ENCODE measurements around the gene OR6J1. TPM values are rescaled to one million over a fixed set of nuclear protein-coding genes. Genes with fewer than 3 reads are reported as not detected.
"Not testable (repeated sequence)": the region's sequence is repeated elsewhere in the genome, so short reads cannot be mapped to it uniquely, and the experiment has no call there.

Gene OR6J1
- total RNA-seq, 2 experiments from 2014 or later, result not detected

DNA sequence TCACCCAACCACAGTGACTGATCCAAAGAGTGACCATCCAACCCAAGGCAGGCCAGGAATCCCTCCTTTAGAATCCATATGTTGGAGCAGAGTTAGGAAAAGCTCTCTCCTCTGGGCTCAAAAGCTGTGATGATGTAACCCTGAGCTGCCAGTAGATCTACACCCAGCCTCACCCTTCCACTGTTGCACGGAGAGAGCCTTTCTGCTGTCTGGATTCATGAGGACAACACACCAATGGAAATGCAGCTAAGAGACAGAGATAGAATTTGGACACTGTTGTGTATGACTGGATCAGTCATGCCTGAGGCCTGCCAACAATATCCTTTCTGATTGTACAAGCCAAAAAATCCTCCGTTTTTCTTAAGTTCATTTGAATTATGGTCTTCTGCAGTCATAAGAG lies 4.4 kb upstream of the OR6J1 start:
- DNase-seq, result no peak
- Mint-ChIP-seq H3K27me3 (no peaks in the 10 kb centered on the region), H3K27ac (no peak overlapping the region), H3K4me1 (peaks cover 6% of the 10 kb centered on the region), H3K36me3 (ENCODE audit: low read depth) (no peaks in the 10 kb centered on the region), H3K9me3 (no peaks in the 10 kb centered on the region), H3K4me3 (no peak overlapping the region)
- POLR2A ChIA-PET, result no interaction called here
- CTCF ChIA-PET, result interaction anchor here (0.6 to 1.0 kb wide), 2 partner anchors 8 to 78 kb away, joined by 3 to 6 read pairs; no protein-coding TSS in a partner anchor

- H3K4me1 Mint-ChIP-seq, result peaks cover 6% of the 10 kb centered on the region
- ChIA-PET CTCF (interaction anchor here (0.5 to 1.1 kb wide), 3 partner anchors 9 to 90 kb away, joined by 3 to 4 read pairs (median 3); partner anchors contain the start of gene ABHD4), POLR2A (no interaction called here)
- H3K36me3 Mint-ChIP-seq (ENCODE audit: low read depth), result no peaks in the 10 kb centered on the region
- no peaks in the 10 kb centered on the region for H3K27me3 Mint-ChIP-seq
- no peak overlapping the region for H3K4me3 Mint-ChIP-seq
- DNase-seq, result no peak
- H3K27ac Mint-ChIP-seq, result no peak overlapping the region
- H3K9me3 Mint-ChIP-seq, result no peaks in the 10 kb centered on the region
These were observed 2.6 kb upstream of the OR6J1 start for GRCh38 chr14:22646570-22647254.

DNA sequence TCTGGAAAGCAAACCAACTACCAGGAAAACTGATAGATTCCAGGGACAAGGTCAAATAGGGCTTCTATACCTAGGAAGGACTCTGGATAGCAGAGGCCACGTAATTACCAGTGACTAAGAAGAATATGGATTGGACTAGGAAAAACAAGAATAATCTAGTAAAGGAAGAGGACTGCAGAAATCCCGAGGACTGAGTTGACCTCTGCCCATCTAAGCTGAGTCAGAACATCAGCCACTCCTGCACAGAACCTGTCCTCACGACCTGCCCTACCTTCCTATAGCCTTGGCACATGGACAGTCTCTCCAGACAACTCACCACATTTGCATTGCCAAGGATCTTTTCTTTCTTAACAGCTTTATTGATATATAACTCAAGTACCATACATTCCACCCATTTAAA lies 2.3 kb downstream of the OR6J1 start:
- ChIA-PET POLR2A (no interaction called here), CTCF (interaction anchor here (1.1 kb wide), 1 partner anchor 10 kb away, joined by 3 read pairs; no protein-coding TSS in a partner anchor)
- no peaks in the 10 kb centered on the region for H3K36me3 Mint-ChIP-seq (ENCODE audit: low read depth)

GRCh38 chr14:22640192-22640591 lies 4.0 kb downstream of the OR6J1 start:
- no peak for DNase-seq
- Mint-ChIP-seq H3K4me3 (no peak overlapping the region), H3K36me3 (ENCODE audit: low read depth) (no peaks in the 10 kb centered on the region), H3K9me3 (no peaks in the 10 kb centered on the region), H3K4me1 (no peaks in the 10 kb centered on the region), H3K27me3 (peaks cover 2% of the 10 kb centered on the region), H3K27ac (no peak overlapping the region)
- ChIA-PET POLR2A (no interaction called here), CTCF (interaction anchor here (0.6 to 1.0 kb wide), 2 partner anchors 9 to 41 kb away, joined by 3 read pairs; no protein-coding TSS in a partner anchor)

More for the DNA sequence above, 2.3 kb downstream of the OR6J1 start:
- Mint-ChIP-seq H3K4me3 (no peak overlapping the region), H3K4me1 (peaks cover 5% of the 10 kb centered on the region), H3K27ac (no peak overlapping the region), H3K9me3 (no peaks in the 10 kb centered on the region), H3K27me3 (peaks cover 2% of the 10 kb centered on the region)
- no peak for DNase-seq

DNA sequence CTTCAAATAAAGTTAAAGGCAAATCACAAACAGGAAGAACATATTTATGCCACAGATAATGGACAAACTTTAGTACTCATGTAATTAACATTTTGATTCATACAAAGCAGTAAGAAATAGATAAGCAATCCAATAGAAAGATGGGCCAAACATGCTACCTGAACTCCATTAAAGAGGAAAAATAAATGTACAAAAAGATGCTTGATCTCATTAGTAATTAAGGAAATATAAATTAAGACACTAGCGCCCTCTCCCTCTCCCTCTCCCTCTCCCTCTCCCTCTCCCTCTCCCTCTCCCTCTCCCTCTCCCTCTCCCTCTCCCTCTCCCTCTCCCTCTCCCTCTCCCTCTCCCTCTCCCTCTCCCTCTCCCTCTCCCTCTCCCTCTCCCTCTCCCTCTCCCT lies 8.2 kb downstream of the OR6J1 start:
- H3K27ac Mint-ChIP-seq; POLR2A ChIA-PET; H3K4me1 Mint-ChIP-seq; H3K9me3 Mint-ChIP-seq; H3K4me3 Mint-ChIP-seq; DNase-seq; H3K36me3 Mint-ChIP-seq (ENCODE audit: low read depth); CTCF ChIA-PET: not testable (repeated sequence)
- H3K27me3 Mint-ChIP-seq, result peaks cover 12% of the 10 kb centered on the region

DNA sequence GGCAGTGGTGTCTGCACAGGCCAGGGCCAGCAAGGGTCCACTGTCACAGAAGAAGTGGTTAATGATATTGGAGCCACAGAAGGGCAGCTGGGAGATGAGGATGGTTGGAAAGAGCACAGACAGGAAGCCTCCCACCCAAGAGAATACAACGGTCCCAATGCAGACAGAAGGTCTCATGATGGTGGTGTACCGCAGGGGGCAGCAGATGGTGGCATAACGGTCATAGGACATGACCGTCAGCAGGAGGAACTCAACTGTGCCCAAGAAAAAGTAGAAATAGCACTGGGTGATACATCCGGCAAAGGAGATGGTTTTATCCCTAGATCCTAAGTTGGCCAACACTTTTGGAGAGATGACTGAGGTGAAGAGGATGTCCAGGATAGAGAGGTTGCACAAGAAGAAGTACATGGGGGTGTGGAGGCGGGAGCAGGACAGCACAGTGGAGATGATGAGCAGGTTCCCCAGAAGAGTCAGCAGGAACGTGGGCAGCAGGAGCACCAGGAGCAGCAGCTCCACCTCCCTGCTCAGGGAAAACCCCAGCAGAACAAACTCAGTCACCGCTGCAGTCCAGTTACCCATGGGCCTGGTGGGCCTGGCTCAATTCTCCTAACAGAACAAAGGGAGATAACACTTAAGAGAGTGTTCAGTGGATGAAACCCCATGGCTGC lies 9.8 kb downstream of the OR6J1 start:
- ChIA-PET POLR2A (no interaction called here), CTCF (no interaction called here)
- no peak overlapping the region for H3K27ac Mint-ChIP-seq
- no peak overlapping the region for H3K4me3 Mint-ChIP-seq
- H3K9me3 Mint-ChIP-seq, result peaks cover 13% of the 10 kb centered on the region
- H3K27me3 Mint-ChIP-seq, result peaks cover 13% of the 10 kb centered on the region
- no peak for DNase-seq
- no peaks in the 10 kb centered on the region for H3K4me1 Mint-ChIP-seq
- H3K36me3 Mint-ChIP-seq (ENCODE audit: low read depth), result no peaks in the 10 kb centered on the region

- H3K27me3 Mint-ChIP-seq, result peaks cover 18% of the 10 kb centered on the region
- H3K4me1 Mint-ChIP-seq, result no peaks in the 10 kb centered on the region
- peaks cover 13% of the 10 kb centered on the region for H3K9me3 Mint-ChIP-seq
- H3K36me3 Mint-ChIP-seq (ENCODE audit: low read depth), result no peaks in the 10 kb centered on the region
- no peak overlapping the region for H3K4me3 Mint-ChIP-seq
- ChIA-PET CTCF (no interaction called here), POLR2A (interaction anchor here (1.0 kb wide), 1 partner anchor 41 kb away, joined by 3 read pairs; the partner anchor contains the start of gene DAD1)
- H3K27ac Mint-ChIP-seq, result no peak overlapping the region
- no peak for DNase-seq
These were observed 13.7 kb downstream of the OR6J1 start for GRCh38 chr14:22630486-22630885.

DNA sequence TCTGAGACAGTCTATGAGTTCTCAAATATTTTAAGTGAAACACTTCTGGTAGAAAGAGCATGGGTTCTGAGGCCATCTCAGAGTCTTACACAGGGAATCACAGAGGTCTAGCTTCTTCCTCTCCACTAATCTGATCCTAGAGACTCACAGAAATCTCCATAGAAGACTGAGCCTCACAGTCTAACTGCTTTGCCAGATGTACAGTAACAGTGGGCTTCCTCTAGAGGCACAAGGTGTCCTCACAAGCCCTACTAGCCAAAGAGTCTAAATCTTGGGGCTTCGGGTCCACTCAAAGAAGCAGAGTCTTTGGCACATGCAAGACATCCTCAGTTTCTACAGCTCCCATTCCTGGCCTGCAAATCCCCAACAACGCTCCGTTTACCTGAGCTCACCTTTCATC lies 14.1 kb downstream of the OR6J1 start:
- POLR2A ChIA-PET, result interaction anchor here (1.0 kb wide), 1 partner anchor 41 kb away, joined by 3 read pairs; the partner anchor contains the start of gene DAD1
- Mint-ChIP-seq H3K27ac (no peak overlapping the region), H3K27me3 (peaks cover 18% of the 10 kb centered on the region), H3K9me3 (peaks cover 13% of the 10 kb centered on the region), H3K4me1 (no peaks in the 10 kb centered on the region), H3K36me3 (ENCODE audit: low read depth) (no peaks in the 10 kb centered on the region), H3K4me3 (no peak overlapping the region)
- no peak for DNase-seq
- CTCF ChIA-PET, result no interaction called here

GRCh38 chr14:22629361-22629760 lies 14.8 kb downstream of the OR6J1 start:
- no peak for DNase-seq
- Mint-ChIP-seq H3K27me3 (peaks cover 15% of the 10 kb centered on the region), H3K9me3 (peaks cover 13% of the 10 kb centered on the region), H3K4me3 (no peak overlapping the region), H3K27ac (no peak overlapping the region), H3K4me1 (no peaks in the 10 kb centered on the region), H3K36me3 (ENCODE audit: low read depth) (no peaks in the 10 kb centered on the region)
- POLR2A ChIA-PET, result interaction anchor here (1.0 kb wide), 1 partner anchor 40 kb away, joined by 3 read pairs; the partner anchor contains the start of gene DAD1
- CTCF ChIA-PET, result no interaction called here

DNA sequence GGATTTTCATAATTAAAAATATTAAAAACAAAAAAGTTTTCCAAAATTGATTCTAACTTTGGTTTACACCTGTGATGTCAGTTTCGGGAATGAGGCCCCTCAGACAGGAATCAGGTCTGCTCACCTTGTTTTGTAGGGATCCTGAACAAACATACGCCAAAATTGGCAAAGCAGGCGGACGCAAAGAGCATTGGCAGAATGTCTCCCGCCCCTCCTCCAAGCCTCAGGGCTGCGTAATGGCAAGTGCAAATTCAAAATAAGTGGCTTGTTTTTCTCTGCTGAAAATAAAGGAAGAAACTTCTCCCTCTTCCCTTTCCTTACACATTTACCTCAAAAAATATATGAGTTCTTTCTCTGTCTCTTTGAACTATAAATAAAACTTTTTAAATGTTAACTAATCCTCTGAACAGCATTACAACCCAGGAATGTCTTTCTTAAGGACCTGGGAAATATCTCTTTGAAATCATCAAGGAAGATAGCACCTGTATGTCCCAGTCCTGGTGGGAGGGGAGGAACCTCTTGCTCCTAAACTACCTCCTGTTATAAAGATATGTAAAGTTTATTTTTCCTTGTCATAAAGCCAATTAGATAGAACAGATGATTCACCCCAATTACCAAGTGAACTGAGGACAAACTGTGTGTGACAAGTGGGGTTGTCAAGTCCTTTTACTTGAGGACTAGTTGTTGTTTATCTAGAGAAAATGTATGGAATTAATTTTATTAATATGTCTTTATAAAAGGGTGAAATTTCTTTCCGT lies 16.5 kb downstream of the OR6J1 start:
- POLR2A ChIA-PET, result no interaction called here
- CTCF ChIA-PET, result no interaction called here
- Mint-ChIP-seq H3K4me1 (no peaks in the 10 kb centered on the region), H3K36me3 (ENCODE audit: low read depth) (no peaks in the 10 kb centered on the region), H3K27me3 (peaks cover 9% of the 10 kb centered on the region), H3K4me3 (no peak overlapping the region), H3K9me3 (peaks cover 13% of the 10 kb centered on the region), H3K27ac (no peak overlapping the region)
- no peak for DNase-seq

- CTCF ChIA-PET, result no interaction called here
- peaks cover 10% of the 10 kb centered on the region for H3K9me3 Mint-ChIP-seq
- H3K27ac Mint-ChIP-seq, result no peak overlapping the region
- no peaks in the 10 kb centered on the region for H3K4me1 Mint-ChIP-seq
- POLR2A ChIA-PET, result no interaction called here
- no peak for DNase-seq
- no peak overlapping the region for H3K4me3 Mint-ChIP-seq
- no peaks in the 10 kb centered on the region for H3K36me3 Mint-ChIP-seq (ENCODE audit: low read depth)
- H3K27me3 Mint-ChIP-seq, result peaks cover 9% of the 10 kb centered on the region
These were observed 17.6 kb downstream of the OR6J1 start for GRCh38 chr14:22626590-22626989.

- no peak for DNase-seq
- H3K4me3 Mint-ChIP-seq, result no peak overlapping the region
- ChIA-PET POLR2A (no interaction called here), CTCF (no interaction called here)
- H3K27me3 Mint-ChIP-seq, result peaks cover 8% of the 10 kb centered on the region
- no peaks in the 10 kb centered on the region for H3K4me1 Mint-ChIP-seq
- H3K27ac Mint-ChIP-seq, result no peak overlapping the region
- H3K9me3 Mint-ChIP-seq, result no peaks in the 10 kb centered on the region
- no peaks in the 10 kb centered on the region for H3K36me3 Mint-ChIP-seq (ENCODE audit: low read depth)
These were observed 21.1 kb downstream of the OR6J1 start for GRCh38 chr14:22623047-22623446.

- Mint-ChIP-seq H3K4me3 (no peak overlapping the region), H3K27ac (no peak overlapping the region), H3K36me3 (ENCODE audit: low read depth) (no peaks in the 10 kb centered on the region), H3K9me3 (no peaks in the 10 kb centered on the region), H3K27me3 (peaks cover 8% of the 10 kb centered on the region), H3K4me1 (no peaks in the 10 kb centered on the region)
- ChIA-PET POLR2A (no interaction called here), CTCF (no interaction called here)
- no peak for DNase-seq
These were observed 21.9 kb downstream of the OR6J1 start for GRCh38 chr14:22622255-22622654.
